Osteoblast (primary cell): ENCODE measurements around the gene COX6B2. TPM values are rescaled to one million over a fixed set of nuclear protein-coding genes. Genes with fewer than 3 reads are reported as not detected.

Experiments
- DNase-seq: peaks from one replicate; pipeline ENCODE4 v3.0.0; 2011; ENCODE audit warnings: low spot score, mixed read lengths; ENCODE audit not compliant: insufficient read length; ENCODE audit errors: missing footprints
- H2AFZ ChIP-seq: 2 replicates; pipeline ENCODE4 v1.6.0; 2011; ENCODE audit warnings: mild to moderate bottlenecking, low read length
- H3K27ac ChIP-seq: 2 replicates; pipeline ENCODE4 v1.5.1; 2011; ENCODE audit warnings: mild to moderate bottlenecking, low read depth, low read length, moderate library complexity
- H3K27me3 ChIP-seq: 2 replicates; pipeline ENCODE4 v1.6.0; 2012; ENCODE audit warnings: mild to moderate bottlenecking, control low read depth, inconsistent platforms, low read length, moderate library complexity; ENCODE audit not compliant: insufficient read depth
- H3K36me3 ChIP-seq: 2 replicates; pipeline ENCODE4 v1.5.1; 2011; ENCODE audit warnings: mild to moderate bottlenecking, low read length, control low read depth, moderate library complexity; ENCODE audit not compliant: insufficient read depth
- H3K4me1 ChIP-seq: 2 replicates; pipeline ENCODE4 v1.5.1; 2011; ENCODE audit warnings: mild to moderate bottlenecking, low read length, control low read depth, moderate library complexity; ENCODE audit not compliant: insufficient read depth
- H3K4me2 ChIP-seq: 2 replicates; pipeline ENCODE4 v1.6.0; 2011; ENCODE audit warnings: mild to moderate bottlenecking, low read length; ENCODE audit not compliant: insufficient read depth
- H3K4me3 ChIP-seq: fragments of 200-600 bp; sonication (generic); 3 replicates; pipeline ENCODE4 v1.5.1; 2012; ENCODE audit warnings: mild to moderate bottlenecking, low read length, inconsistent platforms; ENCODE audit not compliant: insufficient read depth
- H3K79me2 ChIP-seq: 2 replicates; pipeline ENCODE4 v1.6.0; 2012; ENCODE audit warnings: mild to moderate bottlenecking, low read length, control low read depth, inconsistent platforms; ENCODE audit not compliant: insufficient read depth
- H3K9me3 ChIP-seq: 2 replicates; pipeline ENCODE4 v1.5.1; 2011; ENCODE audit warnings: low read depth, low read length, control low read depth
- H4K20me1 ChIP-seq: 2 replicates; pipeline ENCODE4 v1.6.0; 2012; ENCODE audit warnings: mild to moderate bottlenecking, low read length, control low read depth; ENCODE audit not compliant: insufficient read depth
- total RNA-seq: library from RNA; depleted of rRNA; stranded (reverse); fragments of >200 nt; gene quantifications from 2 replicates; pipeline ENCODE4 v1.2.3, GENCODE V29; 2012
- TF ChIP-seq, protein P1 (sequence below): IDR thresholded peaks from 2 replicates; pipeline ENCODE4 v1.5.1; 2011; ENCODE audit warnings: mild to moderate bottlenecking, low read depth, low read length, moderate library complexity; ENCODE audit errors: extremely low read depth

Gene COX6B2
- total RNA-seq, 1 donor, result not detected

DNA sequence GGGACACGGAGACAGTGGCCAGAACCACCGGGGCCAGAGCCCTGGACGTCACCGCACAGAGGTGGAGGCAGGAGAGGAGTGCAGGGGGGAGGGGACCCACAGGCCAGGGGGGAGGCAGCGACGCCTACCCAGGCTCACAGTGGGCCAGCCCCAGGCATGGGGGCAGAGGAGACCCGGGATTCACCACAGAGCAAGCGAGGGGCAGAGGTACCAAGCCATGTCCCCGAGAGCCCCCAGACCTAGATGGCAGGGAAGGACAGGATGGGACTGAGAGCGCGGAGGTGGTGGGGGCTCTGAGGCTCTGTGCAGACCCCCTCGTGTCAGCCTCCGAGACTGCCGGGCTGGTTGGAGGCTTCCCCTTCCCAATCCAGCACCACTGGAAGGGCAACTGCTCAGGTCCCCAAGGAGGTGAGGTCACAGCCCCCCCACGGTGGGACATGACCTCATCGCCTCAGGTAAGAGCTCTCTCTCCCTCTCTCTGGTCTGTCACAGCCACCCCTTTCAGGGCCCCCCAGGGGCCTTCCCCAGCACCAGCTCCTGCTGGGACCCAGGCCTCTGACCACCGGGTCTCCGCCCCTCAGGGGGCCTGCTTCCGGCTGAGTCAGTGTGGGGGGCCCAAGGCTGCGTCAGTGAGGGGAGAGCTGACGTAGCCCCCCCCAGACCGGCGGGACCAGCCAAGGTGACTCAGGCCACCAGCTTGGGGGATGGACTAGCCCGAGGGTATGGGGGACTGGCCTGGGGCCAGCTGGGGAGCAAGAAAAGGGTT lies 18.0 kb upstream of the COX6B2 start:
- H3K36me3 ChIP-seq, result no peaks in the 10 kb centered on the region
- TF ChIP-seq, protein P1, sequence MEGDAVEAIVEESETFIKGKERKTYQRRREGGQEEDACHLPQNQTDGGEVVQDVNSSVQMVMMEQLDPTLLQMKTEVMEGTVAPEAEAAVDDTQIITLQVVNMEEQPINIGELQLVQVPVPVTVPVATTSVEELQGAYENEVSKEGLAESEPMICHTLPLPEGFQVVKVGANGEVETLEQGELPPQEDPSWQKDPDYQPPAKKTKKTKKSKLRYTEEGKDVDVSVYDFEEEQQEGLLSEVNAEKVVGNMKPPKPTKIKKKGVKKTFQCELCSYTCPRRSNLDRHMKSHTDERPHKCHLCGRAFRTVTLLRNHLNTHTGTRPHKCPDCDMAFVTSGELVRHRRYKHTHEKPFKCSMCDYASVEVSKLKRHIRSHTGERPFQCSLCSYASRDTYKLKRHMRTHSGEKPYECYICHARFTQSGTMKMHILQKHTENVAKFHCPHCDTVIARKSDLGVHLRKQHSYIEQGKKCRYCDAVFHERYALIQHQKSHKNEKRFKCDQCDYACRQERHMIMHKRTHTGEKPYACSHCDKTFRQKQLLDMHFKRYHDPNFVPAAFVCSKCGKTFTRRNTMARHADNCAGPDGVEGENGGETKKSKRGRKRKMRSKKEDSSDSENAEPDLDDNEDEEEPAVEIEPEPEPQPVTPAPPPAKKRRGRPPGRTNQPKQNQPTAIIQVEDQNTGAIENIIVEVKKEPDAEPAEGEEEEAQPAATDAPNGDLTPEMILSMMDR, result no peak
- H3K9me3 ChIP-seq, result no peaks in the 10 kb centered on the region
- H3K27me3 ChIP-seq, result no peaks in the 10 kb centered on the region
- peaks cover 21% of the 10 kb centered on the region for H3K4me1 ChIP-seq
- DNase-seq, result no peak
- H2AFZ ChIP-seq, result no peak overlapping the region
- no peaks in the 10 kb centered on the region for H3K79me2 ChIP-seq
- peak overlapping the region; percentile 8 for H3K27ac ChIP-seq
- no peaks in the 10 kb centered on the region for H4K20me1 ChIP-seq
- no peak overlapping the region for H3K4me2 ChIP-seq
- no peak overlapping the region for H3K4me3 ChIP-seq

DNA sequence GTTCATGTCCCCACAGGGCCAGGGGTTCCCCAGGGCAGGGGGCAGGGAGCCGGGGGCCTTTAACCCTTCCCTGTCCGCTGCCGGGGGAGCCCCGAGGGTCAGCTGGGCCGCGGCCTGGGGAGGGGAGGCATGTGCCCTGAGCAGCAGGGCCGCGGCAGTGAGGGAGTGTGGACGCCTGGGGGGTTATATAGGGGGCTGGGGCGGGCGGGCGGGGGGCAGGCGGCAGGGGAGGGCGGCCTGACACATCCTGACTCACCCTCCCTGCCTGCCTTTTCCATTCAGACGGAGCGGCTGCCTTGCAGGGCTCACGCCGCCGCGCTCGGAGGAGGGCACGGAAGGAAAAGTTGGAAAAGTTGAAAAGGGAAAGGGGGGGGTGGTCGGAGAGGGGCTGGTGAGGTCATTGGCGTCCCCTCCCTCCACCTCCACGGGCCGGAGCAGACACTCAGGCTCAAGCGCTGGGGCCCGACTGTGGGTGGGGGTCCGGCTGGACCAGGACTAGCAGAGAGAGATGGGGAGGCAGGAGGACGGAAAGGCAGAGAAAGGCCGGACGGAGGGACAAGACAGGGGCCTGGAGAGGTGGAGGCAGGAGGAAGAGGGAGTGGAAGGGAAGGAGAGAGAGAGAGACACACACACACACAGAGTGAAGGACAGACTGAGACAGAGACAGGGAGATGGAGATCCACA lies 15.9 kb upstream of the COX6B2 start, which contains the start of gene IL11:
IL11 (minus strand) TSS at position 159 of the 684 bp plus-strand sequence; CDS start at position 6, 153 bp downstream.
- Histone ChIP-seq H3K27me3 (no peaks in the 10 kb centered on the region), H3K36me3 (peaks cover 6% of the 10 kb centered on the region), H3K79me2 (no peaks in the 10 kb centered on the region), H3K4me2 (peak within 1 kb of the TSS; percentile 79), H3K9me3 (no peaks in the 10 kb centered on the region), H3K4me1 (peaks cover 21% of the 10 kb centered on the region), H3K4me3 (peak within 1 kb of the TSS; percentile 77), H3K27ac (peak within 1 kb of the TSS; percentile 51), H2AFZ (peak within 1 kb of the TSS; percentile 51), H4K20me1 (no peaks in the 10 kb centered on the region)
- DNase-seq, result peak; percentile 100
- TF ChIP-seq, protein P1, result no peak

DNA sequence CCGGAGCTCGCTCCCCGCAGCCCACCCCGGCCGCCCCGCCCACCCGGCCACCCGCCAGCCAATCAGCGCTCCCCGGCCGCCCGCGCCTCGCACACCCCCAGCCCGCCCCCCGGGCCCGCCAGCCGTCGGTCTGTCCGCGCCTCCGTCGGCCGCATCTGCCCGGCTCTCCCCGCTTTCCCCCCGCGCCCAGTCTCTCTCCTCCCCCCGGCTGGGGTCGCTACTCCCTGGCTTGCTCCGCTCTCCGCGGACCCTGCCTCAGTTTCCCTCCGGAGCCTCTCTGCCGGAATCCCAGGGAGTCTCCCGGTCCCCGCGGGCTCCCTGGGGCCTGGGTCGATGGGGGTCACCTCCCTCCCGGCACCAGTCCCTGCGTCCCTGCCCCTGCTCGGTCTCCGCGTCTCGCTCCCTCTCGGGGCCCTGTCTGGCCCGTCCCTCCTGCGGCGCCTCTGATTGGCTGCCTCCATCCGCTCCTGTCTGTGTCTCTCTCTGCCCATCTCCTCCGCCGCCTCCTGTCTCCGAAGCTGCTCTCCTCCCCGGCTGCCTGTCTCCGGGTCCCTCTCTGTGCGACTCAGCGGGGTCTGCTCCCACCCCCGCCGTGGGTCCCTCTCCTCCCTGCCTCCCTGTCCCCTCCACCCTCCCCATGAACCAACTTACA lies 15.3 kb upstream of the COX6B2 start:
- no peaks in the 10 kb centered on the region for H3K27me3 ChIP-seq
- peak overlapping the region; percentile 77 for H3K4me3 ChIP-seq
- H3K36me3 ChIP-seq, result peaks cover 6% of the 10 kb centered on the region
- H4K20me1 ChIP-seq, result no peaks in the 10 kb centered on the region
- no peaks in the 10 kb centered on the region for H3K9me3 ChIP-seq
- peak overlapping the region; percentile 79 for H3K4me2 ChIP-seq
- peak overlapping the region; percentile 51 for H3K27ac ChIP-seq
- peak; percentile 100 for DNase-seq
- H3K79me2 ChIP-seq, result no peaks in the 10 kb centered on the region
- TF ChIP-seq, protein P1, result no peak
- peaks cover 21% of the 10 kb centered on the region for H3K4me1 ChIP-seq
- H2AFZ ChIP-seq, result peak overlapping the region; percentile 51
